ENCODE results near the gene ZFYVE28. TPM values are rescaled to one million over a fixed set of nuclear protein-coding genes. Genes with fewer than 3 reads are reported as not detected.

Gene ZFYVE28
- total RNA-seq, 4 donors from 2014 or later: 8.5 to 15.0 (median 11.7) TPM

DNA sequence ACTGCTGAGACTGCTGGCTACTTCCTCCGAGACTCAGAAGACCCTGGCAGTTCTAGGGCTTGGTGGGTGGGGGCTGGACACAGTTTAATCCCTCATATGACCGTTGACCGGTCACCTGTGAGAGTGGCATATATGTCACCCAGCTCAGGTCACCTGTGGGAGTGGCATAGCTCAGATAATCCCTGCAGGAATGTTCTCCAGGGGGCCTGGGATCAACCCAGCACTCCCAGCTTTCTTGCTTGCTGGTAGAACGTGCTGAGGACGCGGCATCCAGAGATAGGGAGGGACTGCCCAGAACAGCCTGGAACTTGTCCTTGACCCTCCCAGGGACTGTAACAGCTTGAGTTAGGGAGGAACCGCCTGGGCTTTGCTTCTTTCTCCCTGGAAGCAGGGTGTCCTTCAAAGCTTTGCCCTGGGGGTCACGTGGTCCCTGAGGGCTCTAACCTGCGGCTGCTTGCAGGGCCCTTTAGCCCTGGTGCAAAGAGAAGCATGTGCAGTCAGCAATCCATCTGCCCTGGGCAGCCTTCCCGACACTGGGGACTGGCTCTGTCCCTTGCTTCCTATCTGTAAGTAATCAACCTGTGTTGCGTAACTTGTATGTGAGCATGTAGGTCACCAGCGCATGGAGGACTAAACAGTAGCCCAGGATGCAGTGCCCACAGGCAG lies 55.3 kb downstream of the ZFYVE28 start:
- TF ChIP-seq, protein P1, sequence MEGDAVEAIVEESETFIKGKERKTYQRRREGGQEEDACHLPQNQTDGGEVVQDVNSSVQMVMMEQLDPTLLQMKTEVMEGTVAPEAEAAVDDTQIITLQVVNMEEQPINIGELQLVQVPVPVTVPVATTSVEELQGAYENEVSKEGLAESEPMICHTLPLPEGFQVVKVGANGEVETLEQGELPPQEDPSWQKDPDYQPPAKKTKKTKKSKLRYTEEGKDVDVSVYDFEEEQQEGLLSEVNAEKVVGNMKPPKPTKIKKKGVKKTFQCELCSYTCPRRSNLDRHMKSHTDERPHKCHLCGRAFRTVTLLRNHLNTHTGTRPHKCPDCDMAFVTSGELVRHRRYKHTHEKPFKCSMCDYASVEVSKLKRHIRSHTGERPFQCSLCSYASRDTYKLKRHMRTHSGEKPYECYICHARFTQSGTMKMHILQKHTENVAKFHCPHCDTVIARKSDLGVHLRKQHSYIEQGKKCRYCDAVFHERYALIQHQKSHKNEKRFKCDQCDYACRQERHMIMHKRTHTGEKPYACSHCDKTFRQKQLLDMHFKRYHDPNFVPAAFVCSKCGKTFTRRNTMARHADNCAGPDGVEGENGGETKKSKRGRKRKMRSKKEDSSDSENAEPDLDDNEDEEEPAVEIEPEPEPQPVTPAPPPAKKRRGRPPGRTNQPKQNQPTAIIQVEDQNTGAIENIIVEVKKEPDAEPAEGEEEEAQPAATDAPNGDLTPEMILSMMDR (IDR thresholded peaks at IDR 0.05; ENCODE audit: low read depth): no peak

DNA sequence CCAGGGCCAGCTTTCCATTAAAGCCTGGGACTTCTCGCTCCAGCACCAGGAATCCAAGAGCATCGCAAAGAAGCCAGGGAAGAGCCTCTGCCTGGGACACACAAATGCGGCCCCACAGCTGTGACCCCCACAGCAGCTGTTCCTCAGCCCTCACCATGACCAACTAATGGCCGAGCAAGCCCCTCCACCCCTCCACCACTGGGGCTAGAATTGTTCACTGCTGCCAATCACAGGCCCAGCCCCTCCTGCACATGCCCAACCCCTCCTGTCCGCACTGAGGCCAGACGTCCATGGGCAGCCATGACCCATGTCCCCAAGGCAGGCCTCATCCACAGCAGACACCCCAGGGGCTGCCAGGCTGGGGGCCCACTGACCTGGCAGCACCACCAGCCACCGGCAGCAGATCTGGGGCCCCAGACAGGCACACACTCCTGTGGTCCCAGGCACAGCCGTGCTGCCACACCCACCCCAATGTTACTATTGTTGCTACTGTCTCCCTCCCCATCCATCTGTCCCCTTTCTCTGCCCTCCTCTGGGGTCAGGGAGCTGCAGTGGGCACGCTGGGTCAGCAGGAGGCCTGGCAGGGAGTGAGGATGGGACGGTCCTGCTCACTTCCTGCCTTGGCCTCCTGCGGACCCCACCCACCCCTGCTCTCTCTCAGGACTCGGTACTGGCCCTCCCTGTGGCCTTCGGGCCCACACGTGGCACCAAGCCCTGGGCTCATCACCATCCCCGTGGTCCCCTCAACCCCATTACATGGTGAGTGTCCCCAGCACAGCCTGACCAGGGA lies 56.0 kb downstream of the ZFYVE28 start:
- TF ChIP-seq, protein P1 (IDR thresholded peaks at IDR 0.05; ENCODE audit: low read depth): no peak

DNA sequence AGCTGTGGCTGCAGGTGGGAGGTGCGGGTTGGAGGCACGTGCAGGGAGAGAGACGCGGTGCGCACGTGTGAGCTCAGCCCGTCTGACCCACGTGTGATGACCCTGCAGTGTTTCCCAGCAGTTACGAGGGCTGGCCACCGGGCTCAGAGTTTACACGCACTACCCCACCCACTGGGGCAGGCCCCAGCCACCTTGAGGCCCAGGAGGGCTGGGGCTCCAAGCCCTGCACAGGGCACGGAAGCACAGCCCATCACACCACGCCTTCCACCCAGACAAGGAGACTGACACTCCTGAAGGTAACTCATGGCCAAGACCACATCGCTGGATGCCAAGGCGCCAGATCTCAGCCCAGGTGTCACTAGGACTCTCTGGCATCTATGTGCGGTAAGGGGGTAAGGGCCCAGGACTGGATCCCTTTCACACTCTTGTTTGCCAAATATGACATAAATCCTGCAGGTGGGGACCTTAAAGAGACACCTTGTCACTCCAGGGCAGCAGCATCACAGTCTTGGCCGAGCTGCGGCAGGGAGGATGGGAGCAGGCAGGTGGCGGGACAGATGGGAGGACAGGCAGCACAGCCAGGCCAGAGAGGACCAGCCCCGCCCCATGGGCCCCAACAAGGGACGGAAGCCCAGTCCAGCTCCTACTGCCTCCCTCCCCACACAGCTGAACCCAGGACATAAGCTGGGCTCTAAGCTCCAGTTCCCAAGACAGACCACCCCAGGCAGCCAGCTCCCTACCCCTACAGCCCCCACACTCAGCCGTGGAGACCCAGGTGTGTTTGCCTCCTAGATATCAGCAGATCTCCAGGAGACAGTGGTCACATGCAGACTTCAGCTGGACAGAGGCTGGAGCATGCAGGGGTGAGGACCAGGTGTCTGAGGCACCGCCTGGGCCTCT lies 56.8 kb downstream of the ZFYVE28 start:
- TF ChIP-seq, protein P1 (IDR thresholded peaks at IDR 0.05; ENCODE audit: low read depth): no peak

DNA sequence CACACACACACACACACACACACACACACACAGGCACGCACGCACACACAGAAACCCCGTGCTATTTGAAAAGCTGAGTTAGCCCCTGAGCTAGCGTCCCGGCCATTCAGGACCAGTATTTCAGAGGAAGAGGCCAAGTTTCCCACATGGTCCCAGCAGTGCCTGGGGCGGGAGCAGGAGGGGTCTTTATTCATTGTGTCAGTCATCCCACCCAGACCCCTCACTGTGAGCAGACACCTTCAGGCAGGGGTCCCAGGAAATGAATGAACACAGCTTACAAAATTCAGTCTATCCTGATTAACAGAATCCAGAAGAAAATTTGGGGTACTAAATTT lies 58.1 kb downstream of the ZFYVE28 start:
- TF ChIP-seq, protein P1 (IDR thresholded peaks at IDR 0.05; ENCODE audit: low read depth): no peak

DNA sequence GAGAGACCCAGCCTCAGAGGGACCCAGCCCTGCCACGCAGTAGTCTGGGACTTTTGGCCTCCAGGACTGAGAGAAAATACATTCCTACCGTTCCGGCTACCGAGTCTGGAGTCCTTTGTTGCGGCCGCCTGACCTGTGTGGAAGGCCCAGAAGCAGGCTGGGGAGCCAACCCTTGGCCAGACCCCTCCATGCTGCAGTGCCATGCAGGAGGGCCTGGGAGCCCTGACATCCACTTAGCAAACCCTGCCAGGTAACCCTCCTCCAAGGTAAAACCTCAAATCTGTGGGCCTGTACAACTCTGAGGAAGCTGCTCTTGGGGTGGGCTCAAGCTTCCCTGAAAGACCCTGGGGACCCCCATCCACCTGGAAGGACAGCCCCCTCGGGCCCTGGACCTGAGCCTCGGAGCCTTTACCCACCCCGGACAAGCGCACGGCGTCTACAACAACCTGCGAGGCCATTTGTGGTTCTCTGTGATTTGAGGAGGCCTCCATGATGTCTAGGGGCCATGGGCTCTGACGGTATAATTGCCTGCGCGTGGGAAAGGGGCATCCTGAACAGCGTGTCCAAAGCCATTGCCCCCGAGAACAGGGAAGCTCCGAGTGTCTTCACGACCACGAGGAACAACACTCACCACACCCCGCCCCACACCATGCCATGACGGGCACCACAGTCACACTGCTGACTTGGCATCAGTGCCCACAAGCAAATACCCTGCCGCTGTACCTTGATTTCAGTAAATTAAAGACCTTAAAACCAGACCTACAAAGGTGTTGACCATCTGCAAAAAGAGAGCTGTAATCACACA lies 58.7 kb downstream of the ZFYVE28 start:
- TF ChIP-seq, protein P1 (IDR thresholded peaks at IDR 0.05; ENCODE audit: low read depth): no peak

DNA sequence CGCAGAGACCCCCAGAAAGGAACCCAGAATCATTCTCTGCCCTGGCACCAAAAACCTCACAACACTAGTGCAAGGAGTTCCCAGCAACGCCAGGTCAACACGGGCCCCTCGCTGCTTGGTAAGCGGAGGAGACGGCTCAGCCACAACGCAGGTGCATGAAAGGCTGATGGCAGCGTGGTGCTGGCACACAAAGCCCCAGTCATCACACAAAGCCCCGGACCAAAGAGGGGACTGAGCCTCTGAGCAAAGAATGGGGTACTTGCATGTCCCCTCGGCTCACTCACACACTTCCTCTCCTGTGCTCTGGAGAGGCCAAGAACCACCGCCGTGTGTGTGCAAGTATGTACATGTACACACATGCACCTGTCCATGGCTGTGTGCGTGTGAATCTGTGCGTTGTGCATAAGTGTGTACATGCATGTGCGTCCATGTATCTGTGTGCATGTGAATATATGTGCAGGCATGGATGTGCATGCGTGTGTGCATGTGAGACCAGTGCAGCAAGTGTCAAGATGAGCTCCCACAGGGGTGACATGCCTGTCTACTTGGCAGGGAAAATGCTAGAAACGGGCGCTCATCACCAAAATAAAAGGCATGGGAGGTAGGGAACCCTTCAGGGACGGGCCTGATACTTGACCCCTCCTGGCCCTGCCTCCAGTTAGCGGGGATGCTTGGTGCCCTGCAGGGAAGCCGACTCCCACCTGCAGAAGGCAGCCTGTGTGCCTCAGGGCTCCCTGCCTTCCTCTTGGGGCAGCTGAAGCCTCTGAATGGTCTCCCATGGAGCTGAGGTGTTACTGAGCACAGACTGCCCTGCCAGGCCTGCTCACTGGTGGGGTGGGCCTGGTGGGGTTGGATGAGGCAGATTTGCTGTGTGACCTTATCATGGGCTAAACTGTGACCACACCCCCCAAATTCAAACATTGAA lies 60.4 kb downstream of the ZFYVE28 start:
- TF ChIP-seq, protein P1 (IDR thresholded peaks at IDR 0.05; ENCODE audit: low read depth): no peak
